CD4-positive, alpha-beta T cell treated with Interleukin-12 subunit alpha and Interleukin-12 subunit beta, for 1 hour (primary cell): ENCODE results near the gene C1orf53.
"Not testable (repeated sequence)": the region's sequence is repeated elsewhere in the genome, so short reads cannot be mapped to it uniquely, and the experiment has no call there.

Source experiments
- DNase-seq: peaks from one replicate; pipeline ENCODE4 v3.0.0-alpha.2; 2020

The C1orf53 gene

GRCh38 chr1:197902454-197903195 lies at the start of gene C1orf53:
C1orf53 (plus strand) TSS chr1:197902630; CDS start chr1:197902650, 20 bp downstream.
- DNase-seq: peak; percentile 79

- not testable (repeated sequence) for DNase-seq
Observed at GRCh38 chr1:197855751-197856150, 46.7 kb upstream of the C1orf53 start.

- no peak for DNase-seq
Observed at GRCh38 chr1:197857477-197857876, 45.0 kb upstream of the C1orf53 start.

GRCh38 chr1:197859024-197859423 lies 43.4 kb upstream of the C1orf53 start:
- DNase-seq: no peak

- no peak for DNase-seq
Observed at GRCh38 chr1:197862221-197862620, 40.2 kb upstream of the C1orf53 start.

GRCh38 chr1:197862671-197863070 lies 39.8 kb upstream of the C1orf53 start:
- no peak for DNase-seq

GRCh38 chr1:197865809-197866208 lies 36.6 kb upstream of the C1orf53 start:
- no peak for DNase-seq

- DNase-seq: peak; percentile 67
Observed at GRCh38 chr1:197868751-197869489, 33.5 kb upstream of the C1orf53 start.

GRCh38 chr1:197869490-197870077 lies 32.8 kb upstream of the C1orf53 start:
- no peak for DNase-seq

- no peak for DNase-seq
Observed at GRCh38 chr1:197876894-197877293, 25.5 kb upstream of the C1orf53 start.

GRCh38 chr1:197880385-197880784 lies 22.0 kb upstream of the C1orf53 start:
- DNase-seq: not testable (repeated sequence)

- not testable (repeated sequence) for DNase-seq
Observed at GRCh38 chr1:197882241-197882640, 20.2 kb upstream of the C1orf53 start.

GRCh38 chr1:197884173-197884572 lies 18.3 kb upstream of the C1orf53 start:
- no peak for DNase-seq

- no peak for DNase-seq
Observed at GRCh38 chr1:197890936-197891335, 11.5 kb upstream of the C1orf53 start.

- no peak for DNase-seq
Observed at GRCh38 chr1:197892684-197893083, 9.7 kb upstream of the C1orf53 start.

- DNase-seq: no peak
Observed at GRCh38 chr1:197896301-197896700, 6.1 kb upstream of the C1orf53 start.

GRCh38 chr1:197899037-197899436 lies 3.4 kb upstream of the C1orf53 start:
- no peak for DNase-seq

GRCh38 chr1:197902131-197902453 lies 338 bp upstream of the C1orf53 start:
- DNase-seq: no peak

GRCh38 chr1:197903196-197903514 lies 725 bp downstream of the C1orf53 start:
- DNase-seq: no peak

GRCh38 chr1:197904126-197904787 lies 1.8 kb downstream of the C1orf53 start:
- DNase-seq: no peak

GRCh38 chr1:197905699-197906351 lies 3.4 kb downstream of the C1orf53 start:
- no peak for DNase-seq

- no peak for DNase-seq
Observed at GRCh38 chr1:197907846-197908616, 5.6 kb downstream of the C1orf53 start.
